Breast epithelium (tissue), 3 donors: ENCODE measurements around the gene CGB3.
"Not testable (repeated sequence)": the region's sequence is repeated elsewhere in the genome, so short reads cannot be mapped to it uniquely, and the experiment has no call there.

Source experiments
- POLR2A ChIP-seq: fragments of 450-650 bp; IDR thresholded peaks from one replicate; pipeline ENCODE4 v1.6.1; 2016; ENCODE audit warnings: antibody characterized with exemption, mild to moderate bottlenecking, moderate library complexity
- TF ChIP-seq, protein P1 (sequence below), 3 donors: fragments of 450-650 bp; IDR thresholded peaks; one replicate each; pipeline ENCODE4 v1.5.1; 2016 to 2017; ENCODE audit warnings: antibody characterized with exemption in 3 of 3, mild to moderate bottlenecking in 3 of 3, moderate library complexity in 3 of 3

- TF ChIP-seq, protein P1, sequence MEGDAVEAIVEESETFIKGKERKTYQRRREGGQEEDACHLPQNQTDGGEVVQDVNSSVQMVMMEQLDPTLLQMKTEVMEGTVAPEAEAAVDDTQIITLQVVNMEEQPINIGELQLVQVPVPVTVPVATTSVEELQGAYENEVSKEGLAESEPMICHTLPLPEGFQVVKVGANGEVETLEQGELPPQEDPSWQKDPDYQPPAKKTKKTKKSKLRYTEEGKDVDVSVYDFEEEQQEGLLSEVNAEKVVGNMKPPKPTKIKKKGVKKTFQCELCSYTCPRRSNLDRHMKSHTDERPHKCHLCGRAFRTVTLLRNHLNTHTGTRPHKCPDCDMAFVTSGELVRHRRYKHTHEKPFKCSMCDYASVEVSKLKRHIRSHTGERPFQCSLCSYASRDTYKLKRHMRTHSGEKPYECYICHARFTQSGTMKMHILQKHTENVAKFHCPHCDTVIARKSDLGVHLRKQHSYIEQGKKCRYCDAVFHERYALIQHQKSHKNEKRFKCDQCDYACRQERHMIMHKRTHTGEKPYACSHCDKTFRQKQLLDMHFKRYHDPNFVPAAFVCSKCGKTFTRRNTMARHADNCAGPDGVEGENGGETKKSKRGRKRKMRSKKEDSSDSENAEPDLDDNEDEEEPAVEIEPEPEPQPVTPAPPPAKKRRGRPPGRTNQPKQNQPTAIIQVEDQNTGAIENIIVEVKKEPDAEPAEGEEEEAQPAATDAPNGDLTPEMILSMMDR (IDR thresholded peaks at IDR 0.05): not testable (repeated sequence)
- not testable (repeated sequence) for TF ChIP-seq POLR2A
Measured at GRCh38 chr19:49018388-49019241, 5.5 kb downstream of the CGB3 start.
